Mucosa of gallbladder (tissue), 1 donor: Measurements from ENCODE around the gene XRCC1. TPM values are rescaled to one million over a fixed set of nuclear protein-coding genes. Genes with fewer than 3 reads are reported as not detected.

Experiments
- total RNA-seq: library from RNA; stranded (reverse); gene quantifications from one replicate; pipeline ENCODE4 v1.2.1, GENCODE V29; 2021
- donor health status: DM: no; HTN: no; CAD: no.

The XRCC1 gene
- total RNA-seq, 1 donor from 2014 or later = 33.6 TPM

Other genes starting within 250 kb of the XRCC1 start
- not detected for gene CD177, start 221.8 kb downstream of the XRCC1 start, total RNA-seq
- not detected for gene TEX101, start 160.6 kb downstream of the XRCC1 start, total RNA-seq
- gene LYPD3, start 109.9 kb downstream of the XRCC1 start, total RNA-seq = 1.6 TPM
- gene PHLDB3, start 70.8 kb downstream of the XRCC1 start, total RNA-seq = 35.3 TPM
- gene ETHE1, start 48.3 kb downstream of the XRCC1 start, total RNA-seq = 55.4 TPM
- gene ZNF575, start 42.3 kb downstream of the XRCC1 start, total RNA-seq = 4.1 TPM
- gene PINLYP, start 274 bp upstream of the XRCC1 start, total RNA-seq = 13.3 TPM
- gene IRGQ, start 20.6 kb upstream of the XRCC1 start, total RNA-seq = 35.7 TPM
- 17.9 TPM for gene ZNF576, start 21.1 kb upstream of the XRCC1 start, total RNA-seq
- gene SRRM5, start 36.6 kb upstream of the XRCC1 start, total RNA-seq = 0.52 TPM
- gene ZNF428, start 44.1 kb upstream of the XRCC1 start, total RNA-seq = 54.4 TPM
- gene CADM4, start 64.3 kb upstream of the XRCC1 start, total RNA-seq = 20.6 TPM
- gene PLAUR, start 94.6 kb upstream of the XRCC1 start, total RNA-seq = 46.3 TPM
- gene IRGC, start 140.5 kb upstream of the XRCC1 start, total RNA-seq = not detected
- gene SMG9, start 179.4 kb upstream of the XRCC1 start, total RNA-seq = 71.4 TPM
- 10.5 TPM for gene KCNN4, start 205.4 kb upstream of the XRCC1 start, total RNA-seq
- 1.6 TPM for gene LYPD5, start 226.9 kb upstream of the XRCC1 start, total RNA-seq